ENCODE measurements around the gene KCNMA1.

The KCNMA1 gene

DNA sequence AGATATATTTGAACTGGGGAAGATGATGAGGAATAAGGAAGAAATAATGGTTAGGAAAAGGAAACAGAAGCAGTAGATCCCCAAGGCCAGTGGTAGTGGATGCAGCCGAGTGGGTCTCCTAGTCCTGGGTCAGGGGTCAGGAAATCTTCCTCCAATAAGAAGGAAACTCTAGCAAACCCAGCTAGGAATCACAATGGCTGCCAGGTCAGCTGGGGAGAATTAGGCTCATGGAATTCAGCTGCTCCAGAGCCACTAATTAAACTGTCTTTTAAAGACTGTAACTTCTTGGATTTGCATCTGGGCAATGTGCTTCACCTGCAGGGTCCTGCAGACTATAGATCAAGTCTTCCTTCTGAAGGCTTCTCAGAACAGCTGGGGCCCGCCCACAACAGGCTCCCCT, 644.4 kb downstream of the KCNMA1 start:
- DNase-seq (ENCODE audit: extremely low read depth, low read depth), result no peak
- TF ChIP-seq, protein P1, sequence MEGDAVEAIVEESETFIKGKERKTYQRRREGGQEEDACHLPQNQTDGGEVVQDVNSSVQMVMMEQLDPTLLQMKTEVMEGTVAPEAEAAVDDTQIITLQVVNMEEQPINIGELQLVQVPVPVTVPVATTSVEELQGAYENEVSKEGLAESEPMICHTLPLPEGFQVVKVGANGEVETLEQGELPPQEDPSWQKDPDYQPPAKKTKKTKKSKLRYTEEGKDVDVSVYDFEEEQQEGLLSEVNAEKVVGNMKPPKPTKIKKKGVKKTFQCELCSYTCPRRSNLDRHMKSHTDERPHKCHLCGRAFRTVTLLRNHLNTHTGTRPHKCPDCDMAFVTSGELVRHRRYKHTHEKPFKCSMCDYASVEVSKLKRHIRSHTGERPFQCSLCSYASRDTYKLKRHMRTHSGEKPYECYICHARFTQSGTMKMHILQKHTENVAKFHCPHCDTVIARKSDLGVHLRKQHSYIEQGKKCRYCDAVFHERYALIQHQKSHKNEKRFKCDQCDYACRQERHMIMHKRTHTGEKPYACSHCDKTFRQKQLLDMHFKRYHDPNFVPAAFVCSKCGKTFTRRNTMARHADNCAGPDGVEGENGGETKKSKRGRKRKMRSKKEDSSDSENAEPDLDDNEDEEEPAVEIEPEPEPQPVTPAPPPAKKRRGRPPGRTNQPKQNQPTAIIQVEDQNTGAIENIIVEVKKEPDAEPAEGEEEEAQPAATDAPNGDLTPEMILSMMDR (IDR thresholded peaks at IDR 0.05; ENCODE audit: low read depth, low read length), result no peak

DNA sequence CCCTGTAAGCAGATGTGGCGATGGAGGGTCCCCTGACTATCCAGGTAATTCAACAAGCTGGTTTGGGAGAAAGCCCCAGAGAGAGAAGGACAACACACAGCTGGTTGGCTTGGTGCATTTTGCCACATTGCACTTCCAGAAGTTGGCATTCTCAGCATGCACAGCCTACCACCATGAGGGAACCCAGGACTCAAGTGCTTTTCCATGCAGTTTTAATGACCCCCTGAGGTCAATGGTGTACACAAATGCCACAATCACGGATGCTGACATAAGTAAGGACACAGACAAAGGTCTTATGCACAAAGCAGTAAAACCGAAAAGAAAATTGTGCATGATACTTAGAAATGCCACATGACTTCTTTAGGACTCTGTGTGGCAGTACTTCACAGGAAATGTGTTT, 645.1 kb downstream of the KCNMA1 start:
- TF ChIP-seq, protein P1 (IDR thresholded peaks at IDR 0.05; ENCODE audit: low read depth, low read length), result no peak
- DNase-seq (ENCODE audit: extremely low read depth, low read depth), result no peak

DNA sequence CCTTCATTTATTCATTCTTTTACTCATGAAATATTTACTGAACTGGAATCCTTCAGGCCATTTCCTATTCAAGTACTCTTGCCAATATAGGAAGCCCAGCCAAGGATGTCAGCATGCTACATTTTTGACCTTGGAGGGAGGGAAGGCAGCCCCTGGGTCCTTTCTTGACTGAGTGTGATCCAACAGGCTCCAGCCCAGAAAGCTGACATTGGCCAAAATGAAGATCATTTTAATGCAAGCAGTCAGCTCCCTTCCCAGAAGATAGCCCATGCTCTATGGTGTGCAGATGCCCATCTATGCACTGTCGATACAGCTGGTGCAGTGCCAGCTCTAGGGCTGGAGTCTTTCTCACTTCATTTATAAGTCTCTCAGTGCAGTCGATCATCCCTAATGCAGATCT, 646.0 kb downstream of the KCNMA1 start:
- TF ChIP-seq, protein P1 (IDR thresholded peaks at IDR 0.05; ENCODE audit: low read depth, low read length), result no peak
- DNase-seq (ENCODE audit: extremely low read depth, low read depth), result no peak

DNA sequence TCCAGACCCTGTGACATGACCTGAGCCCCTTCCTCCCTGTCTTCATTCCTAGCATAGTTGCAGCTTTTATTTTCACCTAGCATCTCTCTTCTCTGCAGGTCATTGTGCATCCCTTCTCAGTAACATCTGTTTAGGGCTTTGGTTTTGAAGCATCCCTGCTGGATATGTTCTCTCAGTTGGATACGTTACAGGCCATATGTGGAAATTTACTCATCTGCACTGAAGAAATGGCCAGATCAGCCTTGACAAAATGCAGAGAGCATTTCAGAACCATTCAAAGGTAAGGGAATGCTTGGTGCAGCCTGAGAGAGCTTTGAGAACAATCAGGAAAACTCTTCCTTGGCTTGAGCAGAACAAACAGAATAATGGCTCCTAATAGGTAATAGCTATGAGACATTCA, 647.0 kb downstream of the KCNMA1 start:
- DNase-seq (ENCODE audit: extremely low read depth, low read depth), result no peak
- TF ChIP-seq, protein P1 (IDR thresholded peaks at IDR 0.05; ENCODE audit: low read depth, low read length), result no peak

DNA sequence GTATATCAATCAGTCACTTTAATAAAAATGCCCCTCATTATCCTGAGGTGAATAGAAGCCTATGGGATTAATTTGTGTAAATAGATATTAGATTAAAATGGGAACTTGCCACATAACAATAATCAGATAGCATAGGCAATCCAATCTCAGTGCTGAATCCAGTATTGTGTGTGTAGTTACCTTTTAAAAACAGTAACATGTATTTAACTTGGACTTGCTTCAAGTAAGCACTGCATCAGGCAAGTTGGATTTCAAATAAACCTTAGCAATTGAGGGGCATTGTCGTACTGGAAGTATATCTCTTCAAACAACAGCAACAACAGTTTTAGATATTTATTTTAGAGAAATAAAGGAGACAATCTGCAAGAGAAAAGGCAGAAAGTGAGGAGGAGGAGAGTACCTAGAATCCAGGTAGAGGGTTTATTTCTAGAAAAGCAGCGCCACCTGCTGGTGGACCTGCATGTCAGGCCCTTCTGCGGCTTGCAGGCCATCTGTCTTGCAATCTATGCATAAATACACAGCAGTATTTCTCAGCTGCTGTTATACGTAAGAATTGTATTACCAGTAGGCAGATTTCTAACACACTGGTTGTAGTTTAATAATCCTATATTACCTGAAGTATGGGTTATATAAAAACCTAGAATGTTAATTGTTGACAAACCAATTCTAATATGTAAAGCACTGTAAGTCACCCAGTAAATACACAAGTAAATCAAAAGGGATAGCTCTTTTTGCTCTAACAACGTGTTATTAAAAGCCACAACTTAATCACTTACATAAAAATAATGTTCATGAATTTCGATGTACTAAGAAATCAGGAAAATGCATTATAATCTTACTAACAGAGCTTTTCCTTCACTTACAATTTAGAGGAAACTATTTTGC, 652.8 kb downstream of the KCNMA1 start:
- TF ChIP-seq, protein P1 (IDR thresholded peaks at IDR 0.05; ENCODE audit: low read depth, low read length), result peak; percentile 97
- peak; percentile 64 for DNase-seq (ENCODE audit: extremely low read depth, low read depth)

DNA sequence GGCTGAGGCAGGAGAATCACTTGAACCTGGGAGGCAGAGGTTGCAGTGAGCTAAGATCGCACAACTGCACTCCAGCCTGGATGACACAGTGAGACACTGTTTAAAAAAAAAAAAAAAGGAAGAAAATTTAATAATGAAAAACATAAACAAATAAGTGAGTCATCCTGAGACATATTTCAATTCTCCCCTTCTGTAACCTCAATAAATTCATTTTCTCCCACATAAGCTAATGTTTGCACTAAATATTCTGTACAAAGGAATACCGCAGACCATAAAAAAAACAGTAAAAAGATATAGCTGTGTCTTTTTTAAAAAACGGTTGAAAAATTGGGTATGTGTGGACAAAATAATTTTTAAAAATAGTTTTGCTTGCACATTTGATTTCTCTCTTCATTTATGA, 654.0 kb downstream of the KCNMA1 start:
- DNase-seq (ENCODE audit: extremely low read depth, low read depth), result no peak
- TF ChIP-seq, protein P1 (IDR thresholded peaks at IDR 0.05; ENCODE audit: low read depth, low read length), result no peak

DNA sequence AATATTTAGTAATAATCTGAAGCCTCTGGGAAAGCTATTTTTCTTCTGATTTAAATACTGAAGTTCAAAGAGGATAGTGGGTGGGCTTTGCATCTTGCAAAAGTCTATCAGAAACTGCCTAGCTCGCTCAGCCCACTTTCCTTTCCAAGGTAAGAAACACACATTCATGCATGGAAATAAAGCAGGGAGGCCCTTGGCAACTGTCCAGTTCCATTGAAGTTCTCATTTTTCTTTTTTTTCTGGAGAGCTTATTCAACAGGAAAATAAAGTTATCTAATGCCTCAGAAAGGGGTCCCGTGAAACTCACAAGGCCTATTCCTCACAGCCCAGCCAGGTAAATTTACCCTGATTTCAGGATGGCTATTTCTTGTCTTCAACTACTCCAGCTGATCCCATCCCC, 654.9 kb downstream of the KCNMA1 start:
- TF ChIP-seq, protein P1 (IDR thresholded peaks at IDR 0.05; ENCODE audit: low read depth, low read length), result no peak
- no peak for DNase-seq (ENCODE audit: extremely low read depth, low read depth)

Measured in AG09319 (cell line).